HG03175 (cell line): Measurements from ENCODE around the gene FAM120AOS.

Experiments
- ATAC-seq: cut with Tn5 transposase; IDR thresholded peaks from one replicate; pipeline ENCODE4 v1.9.1; 2021; ENCODE audit warnings: mild to moderate bottlenecking, moderate library complexity; ENCODE audit not compliant: unreplicated experiment

Gene FAM120AOS

DNA sequence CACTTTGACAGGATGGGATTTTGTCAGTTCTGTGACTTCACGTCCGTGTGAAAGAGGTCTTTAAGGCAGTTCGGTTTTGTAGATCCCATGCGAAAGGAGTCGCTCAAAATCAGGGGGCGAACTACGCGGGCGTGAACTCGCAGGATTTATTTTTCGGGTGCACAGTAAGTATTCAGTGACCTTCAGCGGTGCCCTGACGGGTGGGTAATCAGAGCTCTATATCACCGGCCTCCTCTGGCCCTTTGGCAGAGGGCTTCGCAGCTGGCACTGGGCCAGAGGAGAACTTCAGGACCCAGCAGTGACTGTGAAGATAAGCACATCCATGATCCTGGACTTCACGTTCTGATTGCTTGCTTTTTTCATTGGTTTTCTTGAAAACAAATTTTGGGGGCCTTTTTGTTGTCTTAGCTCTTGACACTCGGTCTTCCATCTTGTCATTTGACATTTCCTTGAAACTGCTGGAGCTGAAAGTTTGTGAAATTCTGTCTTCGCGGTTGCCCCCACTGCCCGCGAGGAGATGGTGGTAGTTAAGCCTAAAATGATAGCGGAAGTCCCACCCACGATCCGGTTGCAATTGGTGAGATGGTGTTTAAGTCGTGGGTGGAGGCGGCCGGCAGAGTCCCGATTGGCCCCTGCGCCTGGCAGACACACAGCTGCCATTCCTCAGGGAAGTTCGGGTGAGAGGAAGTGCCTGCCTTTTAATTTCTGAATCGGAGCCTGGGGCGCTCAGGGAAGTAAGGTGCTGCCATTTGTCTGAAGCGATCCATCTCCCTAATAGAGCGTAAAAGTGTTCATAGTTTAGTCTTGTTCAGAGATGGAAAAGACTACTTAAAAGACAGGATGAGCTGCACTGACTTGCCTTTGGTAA is at the start of gene FAM120AOS:
Gene FAM120AOS, minus strand, starts transcription at position 535 of the 868 bp plus-strand sequence. CDS start 872 bp downstream, outside the sequence.
- ATAC-seq = peak; percentile 58

- no peak for ATAC-seq
These were observed 48.0 kb upstream of the FAM120AOS start for GRCh38 chr9:93501406-93501805.

DNA sequence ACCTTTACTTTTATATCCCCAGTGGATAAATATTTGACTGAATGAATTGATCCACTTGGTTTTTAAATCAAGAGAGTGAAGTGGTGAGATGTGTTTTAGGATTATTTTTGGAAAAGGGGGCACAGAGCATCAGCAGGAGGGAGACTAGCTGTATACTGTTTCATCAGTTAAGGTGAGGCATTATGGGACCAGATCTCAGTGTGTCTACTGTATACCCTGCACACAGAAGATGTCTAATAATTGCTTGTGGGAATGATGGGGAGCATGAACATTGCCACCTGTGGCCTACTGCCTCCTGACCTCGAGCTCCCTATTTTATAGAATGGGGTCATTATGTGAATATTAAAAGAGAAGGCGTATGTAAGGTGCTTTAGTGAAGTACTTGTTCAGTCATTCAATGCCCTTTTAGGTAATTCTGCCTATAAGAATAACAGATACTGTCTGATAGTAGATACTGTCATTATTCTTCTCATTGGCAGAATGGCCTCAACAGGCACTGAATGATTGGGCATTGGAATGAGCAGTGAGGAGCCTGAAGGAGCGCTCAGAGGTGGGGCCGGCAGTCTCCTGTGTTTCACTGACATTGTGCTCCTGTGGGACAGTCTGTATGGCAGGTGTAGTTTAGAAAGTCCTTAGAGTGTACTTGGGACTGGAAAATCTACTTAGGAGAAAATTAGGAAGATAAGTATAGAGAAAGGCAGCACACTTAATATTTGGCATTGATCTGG is 47.4 kb upstream of the FAM120AOS start:
- ATAC-seq = no peak

GRCh38 chr9:93496285-93496684 is 42.9 kb upstream of the FAM120AOS start:
- ATAC-seq = no peak

- ATAC-seq = no peak
These were observed 40.6 kb upstream of the FAM120AOS start for GRCh38 chr9:93493949-93494348.

GRCh38 chr9:93492327-93492726 is 38.9 kb upstream of the FAM120AOS start:
- ATAC-seq = no peak

GRCh38 chr9:93491593-93492232 is 38.3 kb upstream of the FAM120AOS start:
- no peak for ATAC-seq

DNA sequence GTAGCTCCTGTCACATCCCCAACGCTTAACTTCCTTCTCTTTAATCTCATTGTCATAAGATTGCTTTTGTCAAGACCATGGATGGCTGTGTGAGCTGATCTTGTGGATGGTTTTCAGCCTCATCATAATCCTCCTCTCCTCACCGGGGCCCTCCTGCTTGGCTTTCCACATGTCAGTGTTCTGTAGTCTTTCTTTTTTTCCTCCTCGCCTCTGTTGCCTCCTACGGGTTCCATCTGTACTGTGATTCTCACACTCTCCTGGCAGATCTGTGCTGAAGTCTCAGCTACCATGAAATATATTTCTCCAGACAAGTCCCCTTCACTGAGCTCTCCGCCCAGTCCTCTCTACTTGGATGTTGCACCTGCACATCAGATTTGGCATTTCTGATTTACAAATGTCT is 34.9 kb upstream of the FAM120AOS start:
- no peak for ATAC-seq

DNA sequence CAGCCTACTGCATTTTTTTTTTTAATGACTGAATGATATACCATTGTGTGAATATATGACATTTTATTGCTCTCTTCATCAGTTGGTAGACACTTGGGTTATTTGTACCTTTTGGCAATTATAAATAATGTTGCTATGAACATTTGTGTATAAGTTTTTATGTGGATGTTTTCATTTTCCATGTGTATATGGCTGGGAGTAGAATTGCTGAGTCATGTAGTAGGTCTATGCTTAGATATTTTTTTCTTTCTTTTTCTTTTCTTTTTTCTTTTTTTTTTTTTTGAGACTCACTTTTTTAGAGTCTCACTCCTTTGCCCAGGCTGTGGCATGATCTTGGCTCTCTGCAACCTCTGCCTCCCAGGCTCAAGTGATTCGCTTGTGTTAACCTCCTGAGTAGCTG is 32.9 kb upstream of the FAM120AOS start:
- ATAC-seq = no peak

GRCh38 chr9:93483497-93483896 is 30.1 kb upstream of the FAM120AOS start:
- ATAC-seq = no peak

DNA sequence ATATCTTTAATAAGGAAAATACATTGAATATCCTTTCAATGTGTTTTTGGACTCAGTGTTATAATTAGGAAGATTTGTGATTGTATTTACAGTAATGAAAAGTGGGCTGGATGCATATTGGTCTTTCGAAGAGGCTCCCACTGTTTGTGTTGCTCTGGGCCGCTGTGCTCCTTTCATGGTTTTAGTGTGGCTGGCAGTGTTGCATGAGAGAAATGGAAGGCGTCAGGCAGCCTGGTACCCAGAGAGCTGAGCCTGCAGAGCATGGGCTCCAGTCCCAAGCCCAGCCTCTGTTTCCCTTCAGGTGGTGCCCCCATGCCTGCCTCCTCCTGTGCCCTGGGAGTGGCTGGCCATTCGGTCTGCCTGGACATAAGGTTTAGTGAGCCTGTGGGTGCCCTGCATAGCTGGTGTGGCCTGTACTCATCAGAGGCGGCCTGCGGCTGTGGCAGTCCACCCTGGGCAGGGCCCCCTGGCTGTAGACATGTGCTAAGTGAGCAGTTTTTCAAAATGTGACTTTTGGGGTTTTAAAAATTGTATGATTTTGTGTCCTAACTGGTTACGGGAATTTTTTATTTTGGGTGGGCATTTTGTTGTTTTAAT is 27.4 kb upstream of the FAM120AOS start:
- no peak for ATAC-seq

GRCh38 chr9:93480262-93480661 is 26.9 kb upstream of the FAM120AOS start:
- no peak for ATAC-seq

DNA sequence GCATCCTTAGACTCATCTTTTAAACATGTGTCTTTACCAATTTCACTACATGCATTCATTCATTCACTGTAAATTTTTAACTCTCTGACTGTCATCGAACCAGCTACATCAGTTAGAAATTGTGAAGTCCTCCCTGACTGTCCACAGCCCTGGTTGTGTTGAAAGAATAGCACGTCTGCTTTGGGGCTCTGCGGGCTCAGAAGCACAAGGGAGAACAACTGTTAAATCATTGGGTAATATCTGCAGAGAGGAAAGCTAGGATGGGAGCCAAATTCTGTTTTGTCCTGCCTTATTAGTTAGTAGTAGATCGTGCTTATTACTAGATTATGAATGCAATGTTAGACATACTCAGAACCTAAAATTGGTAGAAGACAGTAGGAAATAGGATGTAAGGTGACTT is 26.3 kb upstream of the FAM120AOS start:
- no peak for ATAC-seq

DNA sequence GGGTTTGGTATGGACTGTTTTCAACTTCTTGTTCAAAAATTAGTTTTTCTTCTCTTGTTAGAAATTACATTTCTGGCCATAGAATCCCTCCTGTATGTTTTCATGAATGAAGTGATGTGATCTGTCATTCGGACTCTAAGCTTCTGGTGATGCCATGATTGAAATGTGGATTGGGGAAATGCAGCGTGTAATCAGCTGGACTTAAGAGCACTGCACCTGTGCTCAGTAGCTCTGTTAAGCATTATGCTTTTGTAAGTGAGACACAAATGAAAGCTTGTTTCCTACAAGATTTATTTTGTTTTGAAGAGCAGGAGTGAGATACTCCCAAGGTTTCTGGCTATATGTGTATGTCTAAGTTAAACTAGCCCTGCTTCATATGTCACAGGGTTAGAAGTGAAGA is 24.0 kb upstream of the FAM120AOS start:
- ATAC-seq = no peak

- no peak for ATAC-seq
These were observed 23.5 kb upstream of the FAM120AOS start for GRCh38 chr9:93476924-93477323.

DNA sequence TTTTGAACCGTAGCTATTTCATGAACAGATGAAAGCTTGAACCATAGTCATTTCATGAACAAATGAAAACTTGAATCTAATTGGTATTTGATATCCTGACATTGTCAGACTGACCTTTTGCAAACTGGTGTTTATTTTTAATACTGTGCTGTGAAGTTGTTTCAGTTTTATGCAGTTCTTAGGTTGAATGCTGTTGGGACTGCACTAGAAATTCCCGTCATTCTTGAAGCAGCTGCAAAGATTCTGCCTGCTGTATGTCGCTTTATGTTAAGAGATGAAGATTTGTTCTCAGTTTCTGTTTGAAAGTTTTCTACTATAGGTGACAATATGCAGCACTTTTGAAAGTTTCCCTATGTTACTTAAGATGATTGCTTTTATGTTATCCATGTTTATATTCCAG is 22.5 kb upstream of the FAM120AOS start:
- no peak for ATAC-seq

DNA sequence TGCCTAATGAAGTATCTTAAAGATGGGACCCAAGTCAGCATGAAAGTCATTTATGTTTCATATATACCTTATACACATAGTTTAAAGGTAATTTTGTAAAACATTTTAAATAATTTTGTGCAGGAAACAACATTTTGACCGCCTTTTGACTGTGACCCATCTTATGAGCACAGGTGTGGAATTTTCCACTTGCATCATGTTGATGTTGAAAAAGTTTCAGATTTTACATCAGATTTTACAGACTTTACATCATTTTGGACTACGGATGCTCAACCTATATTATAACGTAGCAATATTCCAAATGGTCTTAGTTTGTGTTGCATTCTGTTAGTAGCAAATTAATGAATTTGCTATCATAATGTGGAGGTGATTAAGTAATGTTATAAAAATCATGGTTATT is 21.7 kb upstream of the FAM120AOS start:
- ATAC-seq = no peak

DNA sequence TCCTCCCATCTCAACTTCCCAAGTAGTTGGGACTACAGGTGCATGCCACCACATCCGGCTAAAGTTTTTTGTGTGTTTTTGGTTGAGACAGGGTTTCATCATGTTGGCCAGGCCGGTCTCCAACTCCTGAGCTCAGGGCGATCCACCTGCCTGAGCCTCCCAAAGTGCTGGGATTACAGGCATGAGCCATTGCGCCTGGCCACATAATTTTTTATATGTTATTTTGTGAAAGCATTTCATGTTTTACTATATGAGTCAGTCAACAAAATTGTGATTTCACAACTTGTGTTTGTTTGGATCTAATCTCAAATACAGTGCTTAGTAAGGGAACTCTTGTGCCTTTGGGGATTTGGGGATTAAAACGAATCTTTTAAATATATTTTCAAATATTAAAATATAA is 20.0 kb upstream of the FAM120AOS start:
- no peak for ATAC-seq

DNA sequence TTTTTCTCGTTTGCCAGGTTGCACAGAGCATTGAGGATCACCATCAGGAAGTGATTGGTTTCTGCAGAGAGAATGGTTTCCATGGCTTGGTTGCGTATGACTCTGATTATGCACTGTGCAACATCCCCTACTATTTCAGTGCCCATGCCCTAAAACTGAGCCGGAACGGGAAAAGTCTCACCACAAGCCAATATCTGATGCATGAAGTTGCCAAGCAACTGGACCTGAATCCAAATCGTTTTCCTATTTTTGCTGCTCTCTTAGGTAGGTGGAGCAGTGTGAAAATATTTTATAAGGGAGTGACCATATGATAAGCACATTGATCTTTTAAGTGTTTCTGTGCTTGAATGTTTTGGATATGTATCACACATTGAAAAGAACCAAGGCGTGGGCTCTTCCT is 17.7 kb upstream of the FAM120AOS start:
- ATAC-seq = no peak

GRCh38 chr9:93470391-93470790 is 17.0 kb upstream of the FAM120AOS start:
- no peak for ATAC-seq

DNA sequence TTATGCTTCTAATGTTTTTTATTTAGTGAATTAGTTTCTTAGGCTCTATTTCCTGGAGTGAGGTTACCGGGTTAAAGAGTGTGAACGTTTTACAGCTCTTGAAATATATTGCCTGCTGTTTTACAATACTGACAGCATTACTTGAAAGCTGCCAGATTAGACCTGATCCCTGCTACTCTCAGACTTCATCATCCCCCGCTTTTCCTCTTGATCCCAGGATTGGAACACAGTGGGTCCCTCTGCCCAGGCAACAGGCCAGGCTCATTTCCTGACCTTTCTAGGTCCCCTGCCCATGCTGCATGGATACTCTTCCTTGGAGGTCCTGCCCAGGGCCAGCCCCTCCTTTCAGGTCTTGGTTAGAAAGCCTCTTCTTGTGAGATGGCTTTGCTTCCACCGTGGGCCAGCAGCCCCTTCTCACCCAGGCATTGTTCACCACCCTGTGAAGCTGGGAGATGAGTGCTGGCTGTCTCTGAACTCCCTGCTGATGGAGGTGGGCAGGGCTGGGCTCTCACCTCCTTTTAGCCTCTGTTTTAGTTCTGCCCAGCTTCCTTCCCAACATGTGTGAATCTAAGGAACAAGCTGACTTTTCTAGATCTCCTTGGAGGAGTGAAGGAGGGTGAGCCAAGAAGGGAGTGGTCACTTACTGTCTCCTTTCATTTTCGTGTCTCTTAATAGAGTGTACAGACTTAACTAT is 15.5 kb upstream of the FAM120AOS start:
- ATAC-seq = no peak
